Measurements from ENCODE around the gene CDC6.

CDC6 gene

DNA sequence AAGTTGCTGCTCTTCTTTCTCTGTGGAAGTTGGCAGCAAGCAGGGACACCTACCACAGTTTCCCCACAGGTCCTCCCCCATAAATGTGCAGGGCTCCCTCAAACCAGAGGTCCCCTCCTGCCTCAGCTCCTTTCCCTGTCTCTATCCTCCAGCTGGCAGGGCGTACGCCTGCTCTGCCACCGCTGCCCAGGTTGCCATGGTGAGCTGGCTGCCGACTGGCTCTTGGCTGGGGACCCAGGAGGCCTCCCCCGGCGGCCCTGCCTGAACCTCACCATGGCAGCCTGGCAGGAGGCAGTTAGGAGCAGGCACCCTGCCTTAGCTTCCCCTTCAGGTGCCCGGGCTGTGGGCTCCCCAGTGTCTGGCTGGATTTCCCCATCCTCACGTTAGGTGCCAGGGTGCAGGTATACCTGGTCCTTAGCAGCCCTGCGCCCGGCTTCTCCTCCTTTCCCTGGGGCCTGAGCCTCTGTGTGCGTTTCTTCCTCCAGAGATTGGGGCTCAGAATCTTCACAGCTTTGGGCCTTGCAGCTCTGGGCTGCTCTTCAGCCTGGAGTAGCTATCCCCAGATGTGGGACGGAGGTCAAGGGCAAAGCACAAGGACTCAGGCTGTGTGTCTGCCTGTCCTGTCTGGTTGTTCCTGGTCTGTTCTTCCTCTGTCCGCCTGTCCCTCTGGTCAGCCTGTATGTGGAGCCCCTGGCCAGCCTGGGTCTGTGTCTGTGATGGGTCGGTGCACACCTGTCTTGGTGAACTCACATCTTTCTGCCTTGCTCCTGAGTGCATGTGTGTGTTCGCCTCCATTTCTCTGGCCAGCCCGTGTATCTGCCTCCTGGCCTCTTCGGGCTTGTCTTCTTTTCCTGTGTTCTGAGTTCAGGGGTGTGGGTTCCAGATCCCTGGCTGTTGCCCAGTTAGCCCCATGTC lies 61.1 kb downstream of the CDC6 start:
- no peaks in the 10 kb centered on the region for H3K27me3 ChIP-seq (ENCODE audit: insufficient read depth, low read depth)

DNA sequence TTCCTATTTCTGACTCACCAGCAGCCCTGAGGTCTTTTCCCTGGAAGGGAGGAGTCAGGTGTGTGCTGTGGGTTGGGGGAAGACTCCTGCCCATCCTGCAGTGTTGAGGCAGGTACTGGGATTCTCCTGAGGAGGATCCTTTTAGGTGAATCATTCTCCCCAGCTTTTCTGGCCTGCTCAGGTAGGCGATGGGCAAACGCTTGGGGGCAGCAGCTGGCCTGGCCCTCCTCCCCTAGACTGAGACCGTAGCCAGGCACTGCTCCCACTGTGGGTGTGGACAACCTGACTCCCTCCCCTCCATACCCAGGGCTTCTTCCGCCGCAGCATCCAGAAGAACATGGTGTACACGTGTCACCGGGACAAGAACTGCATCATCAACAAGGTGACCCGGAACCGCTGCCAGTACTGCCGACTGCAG lies 61.8 kb downstream of the CDC6 start:
- Histone ChIP-seq H3K27ac (no peak overlapping the region), H4K20me1 (ENCODE audit: insufficient read depth) (peaks cover 6% of the 10 kb centered on the region; the same call in 1 of the 2 replicates)

More for the DNA sequence above, 61.1 kb downstream of the CDC6 start:
- no peak overlapping the region for H3K27ac ChIP-seq
- peaks cover 38% of the 10 kb centered on the region; the same call in 1 of the 2 replicates for H3K79me2 ChIP-seq (ENCODE audit: insufficient read depth, low read depth)
- peaks cover 6% of the 10 kb centered on the region; the same call in 1 of the 2 replicates for H4K20me1 ChIP-seq (ENCODE audit: insufficient read depth)
- no peak overlapping the region for H2AFZ ChIP-seq (ENCODE audit: low read depth)
- H3K4me2 ChIP-seq: no peak overlapping the region
- TF ChIP-seq, protein P1, sequence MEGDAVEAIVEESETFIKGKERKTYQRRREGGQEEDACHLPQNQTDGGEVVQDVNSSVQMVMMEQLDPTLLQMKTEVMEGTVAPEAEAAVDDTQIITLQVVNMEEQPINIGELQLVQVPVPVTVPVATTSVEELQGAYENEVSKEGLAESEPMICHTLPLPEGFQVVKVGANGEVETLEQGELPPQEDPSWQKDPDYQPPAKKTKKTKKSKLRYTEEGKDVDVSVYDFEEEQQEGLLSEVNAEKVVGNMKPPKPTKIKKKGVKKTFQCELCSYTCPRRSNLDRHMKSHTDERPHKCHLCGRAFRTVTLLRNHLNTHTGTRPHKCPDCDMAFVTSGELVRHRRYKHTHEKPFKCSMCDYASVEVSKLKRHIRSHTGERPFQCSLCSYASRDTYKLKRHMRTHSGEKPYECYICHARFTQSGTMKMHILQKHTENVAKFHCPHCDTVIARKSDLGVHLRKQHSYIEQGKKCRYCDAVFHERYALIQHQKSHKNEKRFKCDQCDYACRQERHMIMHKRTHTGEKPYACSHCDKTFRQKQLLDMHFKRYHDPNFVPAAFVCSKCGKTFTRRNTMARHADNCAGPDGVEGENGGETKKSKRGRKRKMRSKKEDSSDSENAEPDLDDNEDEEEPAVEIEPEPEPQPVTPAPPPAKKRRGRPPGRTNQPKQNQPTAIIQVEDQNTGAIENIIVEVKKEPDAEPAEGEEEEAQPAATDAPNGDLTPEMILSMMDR (conservative IDR thresholded peaks at IDR 0.05; ENCODE audit: low read depth, low read length): no peak
- H3K36me3 ChIP-seq (ENCODE audit: insufficient read depth): peaks cover 5% of the 10 kb centered on the region; the same call in 1 of the 2 replicates
- no peak overlapping the region for H3K4me3 ChIP-seq (IDR thresholded peaks at IDR 0.05; ENCODE audit: insufficient read depth, low read depth, low read length)
- no peak overlapping the region for H3K9ac ChIP-seq
- peaks cover 31% of the 10 kb centered on the region for H3K4me1 ChIP-seq (ENCODE audit: low read depth, poor library complexity, severe bottlenecking)

DNA sequence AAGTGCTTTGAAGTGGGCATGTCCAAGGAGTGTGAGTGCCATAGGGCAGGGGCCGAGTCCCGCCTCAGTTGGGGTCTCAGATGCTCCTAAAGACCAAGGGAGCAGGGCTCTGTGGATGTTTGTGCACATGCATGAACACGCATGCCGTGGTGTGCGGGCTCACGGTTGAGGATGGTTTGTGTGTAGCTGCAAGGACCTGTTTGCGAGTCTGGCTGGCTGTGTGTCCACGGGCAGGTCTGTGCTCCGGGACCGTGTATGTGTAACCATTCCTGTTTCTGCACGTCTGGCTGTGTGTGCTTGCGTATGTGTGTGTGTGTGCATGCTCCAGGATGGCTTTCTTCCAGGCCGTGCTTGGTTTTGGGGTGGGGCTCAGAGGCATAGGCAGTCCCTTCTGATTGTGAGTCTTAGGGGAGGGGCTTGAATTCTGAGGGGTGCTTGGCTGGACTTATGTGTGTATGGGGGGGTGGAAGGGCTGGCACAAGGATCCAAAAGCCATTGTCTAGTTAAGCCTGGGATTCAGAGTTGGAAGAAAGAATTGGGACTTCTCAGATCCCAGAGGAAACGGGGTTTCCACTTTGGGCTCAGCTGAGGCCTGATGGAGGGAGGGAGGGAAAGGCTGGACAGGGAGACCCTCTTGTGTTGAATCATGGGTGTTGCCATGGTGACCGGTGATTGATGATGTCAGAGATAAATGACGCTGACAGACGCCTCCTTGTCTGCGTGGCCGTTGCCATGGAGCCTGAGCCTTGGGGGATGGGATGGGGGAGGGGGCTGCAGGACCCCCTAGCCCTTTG lies 62.4 kb downstream of the CDC6 start:
- H4K20me1 ChIP-seq (ENCODE audit: insufficient read depth): peaks cover 6% of the 10 kb centered on the region; the same call in 1 of the 2 replicates
- no peaks in the 10 kb centered on the region for H3K27me3 ChIP-seq (ENCODE audit: insufficient read depth, low read depth)
- H3K4me3 ChIP-seq (IDR thresholded peaks at IDR 0.05; ENCODE audit: insufficient read depth, low read depth, low read length): no peak overlapping the region
- TF ChIP-seq, protein P1 (conservative IDR thresholded peaks at IDR 0.05; ENCODE audit: low read depth, low read length): no peak
- H3K9ac ChIP-seq: no peak overlapping the region
- no peak overlapping the region for H3K27ac ChIP-seq
- H3K79me2 ChIP-seq (ENCODE audit: insufficient read depth, low read depth): peaks cover 37% of the 10 kb centered on the region; the same call in 1 of the 2 replicates
- H3K36me3 ChIP-seq (ENCODE audit: insufficient read depth): peaks cover 5% of the 10 kb centered on the region; the same call in 1 of the 2 replicates
- H3K4me1 ChIP-seq (ENCODE audit: low read depth, poor library complexity, severe bottlenecking): peaks cover 31% of the 10 kb centered on the region
- H3K4me2 ChIP-seq: no peak overlapping the region
- no peak overlapping the region for H2AFZ ChIP-seq (ENCODE audit: low read depth)

More for the DNA sequence above, 61.8 kb downstream of the CDC6 start:
- no peak overlapping the region for H3K9ac ChIP-seq
- H3K4me2 ChIP-seq: no peak overlapping the region
- no peak overlapping the region for H3K4me3 ChIP-seq (IDR thresholded peaks at IDR 0.05; ENCODE audit: insufficient read depth, low read depth, low read length)
- no peak overlapping the region for H2AFZ ChIP-seq (ENCODE audit: low read depth)
- H3K27me3 ChIP-seq (ENCODE audit: insufficient read depth, low read depth): no peaks in the 10 kb centered on the region
- TF ChIP-seq, protein P1 (conservative IDR thresholded peaks at IDR 0.05; ENCODE audit: low read depth, low read length): no peak
- peaks cover 38% of the 10 kb centered on the region; the same call in 1 of the 2 replicates for H3K79me2 ChIP-seq (ENCODE audit: insufficient read depth, low read depth)
- H3K4me1 ChIP-seq (ENCODE audit: low read depth, poor library complexity, severe bottlenecking): peaks cover 31% of the 10 kb centered on the region
- peaks cover 5% of the 10 kb centered on the region; the same call in 1 of the 2 replicates for H3K36me3 ChIP-seq (ENCODE audit: insufficient read depth)

DNA sequence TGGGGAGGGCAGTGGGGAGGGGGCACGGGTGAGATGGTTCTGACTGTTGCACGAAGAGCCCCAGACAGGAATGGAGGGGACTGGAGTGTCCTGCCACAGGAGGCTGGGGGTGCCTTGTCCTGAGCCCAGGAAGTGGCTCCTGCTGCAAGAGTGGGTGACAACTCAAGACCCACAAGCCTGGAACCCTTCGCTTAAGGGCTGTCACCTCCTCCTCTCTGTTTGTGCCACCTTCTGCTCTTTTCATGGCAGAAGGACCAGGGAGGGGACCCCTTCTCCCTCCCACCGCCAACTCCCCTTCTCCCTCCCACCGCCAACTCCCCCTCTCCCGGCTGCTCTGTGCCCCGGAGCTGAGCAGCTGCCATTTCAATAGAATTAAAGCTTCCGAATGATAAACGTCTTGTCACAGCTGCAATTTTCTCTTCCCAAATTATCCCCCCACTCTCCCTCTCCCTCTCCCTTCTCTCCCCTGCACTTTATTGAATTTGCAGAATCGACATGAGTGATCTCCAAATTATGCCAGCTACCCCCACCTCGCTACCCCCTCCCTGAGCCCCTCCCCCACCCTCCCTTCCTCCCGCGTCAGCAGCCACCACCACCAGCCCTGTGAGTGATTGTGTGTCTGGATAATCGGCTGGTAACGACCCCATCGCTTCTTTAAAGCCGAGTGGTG lies 63.1 kb downstream of the CDC6 start:
- Histone ChIP-seq H3K79me2 (ENCODE audit: insufficient read depth, low read depth) (peaks cover 30% of the 10 kb centered on the region; the same call in 1 of the 2 replicates), H3K27me3 (ENCODE audit: insufficient read depth, low read depth) (no peaks in the 10 kb centered on the region), H2AFZ (ENCODE audit: low read depth) (no peak overlapping the region), H3K36me3 (ENCODE audit: insufficient read depth) (peaks cover 8% of the 10 kb centered on the region; the same call in 1 of the 2 replicates), H3K9ac (no peak overlapping the region), H4K20me1 (ENCODE audit: insufficient read depth) (peaks cover 4% of the 10 kb centered on the region; the same call in 1 of the 2 replicates), H3K27ac (no peak overlapping the region), H3K4me3 (IDR thresholded peaks at IDR 0.05; ENCODE audit: insufficient read depth, low read depth, low read length) (no peak overlapping the region), H3K4me2 (no peak overlapping the region), H3K4me1 (ENCODE audit: low read depth, poor library complexity, severe bottlenecking) (peaks cover 24% of the 10 kb centered on the region)
- TF ChIP-seq, protein P1 (conservative IDR thresholded peaks at IDR 0.05; ENCODE audit: low read depth, low read length): no peak

All from KMS-11 (cell line).